ENCODE data around the gene TRIB2. TPM values are rescaled to one million over a fixed set of nuclear protein-coding genes. Genes with fewer than 3 reads are reported as not detected.

TRIB2 gene
- total RNA-seq, 1 donor from 2014 or later, result 50.7 TPM

DNA sequence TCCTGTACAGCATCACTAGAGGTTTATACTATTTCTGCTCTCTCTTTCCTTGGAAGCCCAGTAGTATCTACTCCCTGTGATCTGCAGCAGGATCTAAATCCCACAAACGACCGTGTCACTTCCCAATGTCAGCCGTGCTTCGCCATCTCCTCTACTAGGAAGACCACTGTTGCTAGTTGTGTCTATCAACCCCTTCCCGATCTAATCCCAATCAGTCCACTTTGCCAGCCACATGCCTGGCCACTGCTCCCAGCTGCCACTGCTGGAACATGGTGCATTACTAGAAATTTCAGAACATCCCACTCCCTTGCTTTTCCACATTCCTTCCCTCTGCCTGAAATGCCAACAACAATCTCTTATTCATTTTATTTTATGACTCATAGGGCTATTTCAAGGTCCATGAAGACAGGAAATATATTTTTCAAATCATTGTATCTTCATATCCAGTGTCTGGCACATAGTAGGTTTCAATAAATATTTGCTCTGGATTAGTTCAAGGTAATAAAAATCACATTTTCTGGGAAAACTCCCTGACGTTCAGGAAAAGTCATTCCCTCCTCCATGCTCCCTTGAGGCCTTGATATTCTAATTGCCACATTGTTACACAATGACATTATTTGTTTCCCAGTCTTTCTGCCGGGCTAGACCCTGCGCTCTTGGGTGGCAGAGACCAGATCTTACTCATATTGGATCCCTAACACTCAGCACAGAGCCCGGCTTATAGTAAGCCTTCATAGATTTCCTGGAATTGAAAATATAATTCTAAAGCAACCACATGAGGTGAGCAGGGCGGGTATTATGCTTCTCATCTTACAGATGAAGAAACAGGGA, 2.1 kb upstream of the TRIB2 start:
- no peaks in the 10 kb centered on the region for H3K36me3 ChIP-seq
- no peak for ATAC-seq
- TF ChIP-seq, protein P1, sequence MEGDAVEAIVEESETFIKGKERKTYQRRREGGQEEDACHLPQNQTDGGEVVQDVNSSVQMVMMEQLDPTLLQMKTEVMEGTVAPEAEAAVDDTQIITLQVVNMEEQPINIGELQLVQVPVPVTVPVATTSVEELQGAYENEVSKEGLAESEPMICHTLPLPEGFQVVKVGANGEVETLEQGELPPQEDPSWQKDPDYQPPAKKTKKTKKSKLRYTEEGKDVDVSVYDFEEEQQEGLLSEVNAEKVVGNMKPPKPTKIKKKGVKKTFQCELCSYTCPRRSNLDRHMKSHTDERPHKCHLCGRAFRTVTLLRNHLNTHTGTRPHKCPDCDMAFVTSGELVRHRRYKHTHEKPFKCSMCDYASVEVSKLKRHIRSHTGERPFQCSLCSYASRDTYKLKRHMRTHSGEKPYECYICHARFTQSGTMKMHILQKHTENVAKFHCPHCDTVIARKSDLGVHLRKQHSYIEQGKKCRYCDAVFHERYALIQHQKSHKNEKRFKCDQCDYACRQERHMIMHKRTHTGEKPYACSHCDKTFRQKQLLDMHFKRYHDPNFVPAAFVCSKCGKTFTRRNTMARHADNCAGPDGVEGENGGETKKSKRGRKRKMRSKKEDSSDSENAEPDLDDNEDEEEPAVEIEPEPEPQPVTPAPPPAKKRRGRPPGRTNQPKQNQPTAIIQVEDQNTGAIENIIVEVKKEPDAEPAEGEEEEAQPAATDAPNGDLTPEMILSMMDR (IDR thresholded peaks at IDR 0.05), result no peak

DNA sequence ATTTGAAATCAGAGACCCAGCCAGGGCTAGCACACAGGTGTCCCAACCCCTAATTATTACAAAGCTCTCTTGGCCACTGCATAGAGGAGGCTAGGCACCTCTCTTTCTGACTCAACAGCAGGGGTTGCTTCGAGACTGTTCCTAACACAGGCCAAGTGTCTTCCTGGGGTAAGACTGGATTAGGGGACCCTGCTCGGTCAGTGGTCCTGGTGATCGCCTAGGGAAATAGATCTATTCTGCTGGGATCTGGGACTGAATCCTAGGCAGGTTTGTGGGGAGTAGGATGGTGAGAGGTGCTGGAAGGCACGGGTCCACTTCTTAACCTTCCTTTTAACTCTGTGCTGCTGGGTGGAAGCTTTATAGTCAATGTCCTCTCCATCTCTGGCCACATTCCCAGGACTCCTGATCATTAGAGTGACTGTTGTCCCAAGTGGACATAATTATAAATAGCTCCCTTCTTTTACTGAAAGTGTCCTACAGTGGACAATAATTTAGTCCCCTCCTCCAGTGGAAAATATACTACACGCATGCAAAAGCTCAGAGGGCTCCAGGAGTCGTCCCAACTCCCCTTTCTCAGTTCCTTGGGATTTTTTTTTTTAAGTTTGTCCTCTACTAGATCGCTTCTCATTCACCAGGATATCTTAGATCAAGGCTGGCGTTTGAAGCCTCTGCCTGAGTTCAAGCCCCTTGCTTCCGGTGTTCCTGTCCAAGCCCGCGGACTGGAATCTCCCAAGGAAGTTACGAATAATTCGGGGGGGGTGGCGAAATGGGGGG, 1.3 kb upstream of the TRIB2 start:
- peaks cover 22% of the 10 kb centered on the region for H3K4me1 ChIP-seq
- H3K27ac ChIP-seq, result peak overlapping the region; percentile 90
- intact Hi-C loops (cut with DNase I), result loop anchor here (10.0 kb wide), 1 partner anchor 851 kb away; no protein-coding TSS in a partner anchor
- DNase-seq, result no peak
- H3K27me3 ChIP-seq, result no peaks in the 10 kb centered on the region
- TF ChIP-seq, protein P1 (IDR thresholded peaks at IDR 0.05), result no peak
- peak overlapping the region; percentile 93 for H3K4me3 ChIP-seq
- ATAC-seq, result no peak
- no peaks in the 10 kb centered on the region for H3K9me3 ChIP-seq
- H3K36me3 ChIP-seq, result no peaks in the 10 kb centered on the region

More for the DNA sequence above, 2.1 kb upstream of the TRIB2 start:
- Histone ChIP-seq H3K4me1 (peaks cover 24% of the 10 kb centered on the region), H3K27ac (peak overlapping the region; percentile 90), H3K4me3 (no peak overlapping the region), H3K9me3 (no peaks in the 10 kb centered on the region), H3K27me3 (no peaks in the 10 kb centered on the region)
- intact Hi-C loops (cut with DNase I), result loop anchor here (10.0 kb wide), 1 partner anchor 850 kb away; no protein-coding TSS in a partner anchor
- no peak for DNase-seq

DNA sequence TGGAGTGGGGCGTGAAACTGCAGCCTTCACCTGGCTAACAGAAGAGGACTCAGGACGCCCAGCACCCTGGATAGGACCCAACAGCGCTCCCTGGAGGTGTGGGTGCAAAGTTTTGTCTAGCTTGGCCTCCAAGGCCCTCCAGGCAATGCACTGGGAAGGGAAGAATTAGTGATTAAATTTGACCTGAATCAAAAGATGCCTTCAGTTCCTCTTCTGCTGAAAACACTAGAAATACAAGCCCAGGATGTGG, 779 bp upstream of the TRIB2 start:
- Histone ChIP-seq H3K27ac (peak overlapping the region; percentile 90), H3K4me3 (peak overlapping the region; percentile 93), H3K36me3 (no peaks in the 10 kb centered on the region), H3K9me3 (no peaks in the 10 kb centered on the region), H3K4me1 (peaks cover 19% of the 10 kb centered on the region), H3K27me3 (no peaks in the 10 kb centered on the region)
- DNase-seq (peak; percentile 89), ATAC-seq (peak; percentile 78)
- intact Hi-C loops (cut with DNase I), result loop anchor here (10.0 kb wide), 1 partner anchor 851 kb away; no protein-coding TSS in a partner anchor
- TF ChIP-seq, protein P1 (IDR thresholded peaks at IDR 0.05), result peak; percentile 61

DNA sequence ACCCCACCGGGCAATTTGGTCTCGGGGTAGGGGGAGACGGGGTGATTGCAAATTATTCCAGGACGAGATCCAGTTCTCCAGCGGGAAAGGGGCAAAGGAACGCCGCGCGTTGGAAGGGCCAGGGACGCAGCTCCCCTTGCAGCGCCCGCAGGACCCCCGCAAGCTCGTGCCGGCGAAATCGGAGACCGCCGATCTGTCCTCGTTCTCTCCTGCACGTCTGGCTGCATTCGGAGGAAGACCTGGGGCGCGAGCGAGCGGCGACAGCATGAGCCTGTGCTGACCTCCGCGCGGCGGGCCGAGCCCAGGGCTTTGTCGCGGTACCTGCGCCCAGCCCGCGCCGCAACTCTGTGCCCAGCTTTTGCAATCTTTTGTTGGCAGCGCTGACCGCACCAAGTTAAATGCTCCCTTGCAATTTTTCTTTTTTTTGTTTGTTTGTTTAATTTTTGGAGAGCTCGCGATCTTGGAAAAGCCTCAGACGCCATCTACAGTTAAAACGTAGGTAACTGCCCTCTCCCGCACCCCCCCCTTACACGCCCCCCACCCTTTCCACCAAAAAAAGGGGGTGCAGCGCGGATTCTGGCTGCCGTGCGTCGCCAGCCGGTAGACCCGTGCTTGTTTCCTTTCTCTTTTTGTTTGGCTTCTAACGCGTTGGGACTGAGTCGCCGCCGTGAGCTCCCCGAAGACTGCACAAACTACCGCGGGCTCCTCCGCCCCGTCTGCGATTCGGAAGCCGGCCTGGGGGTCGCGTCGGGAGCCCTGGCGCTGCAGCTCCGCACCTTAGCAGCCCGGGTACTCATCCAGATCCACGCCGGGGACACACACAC, 667 bp downstream of the TRIB2 start:
- H3K4me1 ChIP-seq, result peaks cover 27% of the 10 kb centered on the region
- no peaks in the 10 kb centered on the region for H3K27me3 ChIP-seq
- TF ChIP-seq, protein P1 (IDR thresholded peaks at IDR 0.05), result peak; percentile 41
- intact Hi-C loops (cut with DNase I), result loop anchor here (10.0 kb wide), 1 partner anchor 853 kb away; no protein-coding TSS in a partner anchor
- no peaks in the 10 kb centered on the region for H3K36me3 ChIP-seq
- H3K27ac ChIP-seq, result peak overlapping the region; percentile 90
- DNase-seq (peak; percentile 84), ATAC-seq (peak; percentile 34)
- H3K9me3 ChIP-seq, result no peaks in the 10 kb centered on the region
- peak overlapping the region; percentile 93 for H3K4me3 ChIP-seq

DNA sequence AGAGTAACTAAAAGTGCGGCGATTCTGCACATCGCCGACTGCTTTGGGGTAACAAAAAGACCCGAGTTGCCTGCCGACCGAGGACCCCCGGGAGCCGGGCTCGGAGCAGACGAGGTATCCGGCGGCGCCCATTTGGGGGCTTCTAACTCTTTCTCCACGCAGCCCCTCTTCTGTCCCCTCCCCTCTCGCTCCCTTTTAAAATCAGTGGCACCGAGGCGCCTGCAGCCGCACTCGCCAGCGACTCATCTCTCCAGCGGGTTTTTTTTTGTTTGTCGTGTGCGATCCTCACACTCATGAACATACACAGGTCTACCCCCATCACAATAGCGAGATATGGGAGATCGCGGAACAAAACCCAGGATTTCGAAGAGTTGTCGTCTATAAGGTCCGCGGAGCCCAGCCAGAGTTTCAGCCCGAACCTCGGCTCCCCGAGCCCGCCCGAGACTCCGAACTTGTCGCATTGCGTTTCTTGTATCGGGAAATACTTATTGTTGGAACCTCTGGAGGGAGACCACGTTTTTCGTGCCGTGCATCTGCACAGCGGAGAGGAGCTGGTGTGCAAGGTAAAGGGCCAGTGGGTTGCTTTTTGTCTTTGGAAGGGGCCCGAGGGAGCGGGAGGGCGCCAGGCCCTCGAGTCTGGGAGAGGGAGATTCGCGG, 1.4 kb downstream of the TRIB2 start:
- H3K27ac ChIP-seq, result peak overlapping the region; percentile 90
- peaks cover 2% of the 10 kb centered on the region for H3K36me3 ChIP-seq
- TF ChIP-seq, protein P1 (IDR thresholded peaks at IDR 0.05), result no peak
- ATAC-seq, result no peak
- no peaks in the 10 kb centered on the region for H3K9me3 ChIP-seq
- intact Hi-C loops (cut with DNase I), result loop anchor here (10.0 kb wide), 1 partner anchor 853 kb away; no protein-coding TSS in a partner anchor
- DNase-seq, result no peak
- H3K27me3 ChIP-seq, result no peaks in the 10 kb centered on the region
- peak overlapping the region; percentile 93 for H3K4me3 ChIP-seq
- H3K4me1 ChIP-seq, result peaks cover 34% of the 10 kb centered on the region

Data from upper lobe of right lung (tissue), 1 donor.